ENCODE data around the gene LTB. TPM values are rescaled to one million over a fixed set of nuclear protein-coding genes. Genes with fewer than 3 reads are reported as not detected.

Gene LTB
- total RNA-seq, 4 donors from 2014 or later, result 0.57 to 1.5 TPM; not detected in 2

DNA sequence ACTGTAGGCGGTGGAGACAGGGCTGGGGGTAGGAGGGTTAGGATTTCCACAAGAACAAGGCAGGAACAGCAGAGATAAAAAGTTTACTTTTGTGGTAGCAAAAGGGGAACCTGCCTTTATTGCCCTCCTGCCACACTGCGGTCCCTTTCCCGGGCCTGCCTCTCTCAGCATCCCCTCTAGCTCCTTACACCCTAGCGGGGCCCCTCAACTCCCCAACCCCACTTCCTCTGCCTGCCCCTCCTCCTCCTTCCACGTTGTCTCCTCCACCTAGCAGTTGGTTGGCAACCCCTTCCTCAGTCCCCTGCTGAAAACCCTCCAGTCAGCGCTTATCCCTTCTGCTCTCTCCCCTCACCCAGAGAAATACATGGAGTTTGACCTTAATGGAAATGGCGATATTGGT lies 33.5 kb upstream of the LTB start:
- TF ChIP-seq, protein P1, sequence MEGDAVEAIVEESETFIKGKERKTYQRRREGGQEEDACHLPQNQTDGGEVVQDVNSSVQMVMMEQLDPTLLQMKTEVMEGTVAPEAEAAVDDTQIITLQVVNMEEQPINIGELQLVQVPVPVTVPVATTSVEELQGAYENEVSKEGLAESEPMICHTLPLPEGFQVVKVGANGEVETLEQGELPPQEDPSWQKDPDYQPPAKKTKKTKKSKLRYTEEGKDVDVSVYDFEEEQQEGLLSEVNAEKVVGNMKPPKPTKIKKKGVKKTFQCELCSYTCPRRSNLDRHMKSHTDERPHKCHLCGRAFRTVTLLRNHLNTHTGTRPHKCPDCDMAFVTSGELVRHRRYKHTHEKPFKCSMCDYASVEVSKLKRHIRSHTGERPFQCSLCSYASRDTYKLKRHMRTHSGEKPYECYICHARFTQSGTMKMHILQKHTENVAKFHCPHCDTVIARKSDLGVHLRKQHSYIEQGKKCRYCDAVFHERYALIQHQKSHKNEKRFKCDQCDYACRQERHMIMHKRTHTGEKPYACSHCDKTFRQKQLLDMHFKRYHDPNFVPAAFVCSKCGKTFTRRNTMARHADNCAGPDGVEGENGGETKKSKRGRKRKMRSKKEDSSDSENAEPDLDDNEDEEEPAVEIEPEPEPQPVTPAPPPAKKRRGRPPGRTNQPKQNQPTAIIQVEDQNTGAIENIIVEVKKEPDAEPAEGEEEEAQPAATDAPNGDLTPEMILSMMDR (IDR thresholded peaks at IDR 0.05), result no peak
- TF ChIP-seq POLR2A (IDR thresholded peaks at IDR 0.05; ENCODE audit: low read depth), result no peak
- TF ChIP-seq EP300 (IDR thresholded peaks at IDR 0.05), result no peak
- TF ChIP-seq POLR2AphosphoS5 (IDR thresholded peaks at IDR 0.05), result no peak
- peaks cover 3 to 5% (median 4%) of the 10 kb centered on the region in 4 donors for H3K4me1 ChIP-seq
- H3K27me3 ChIP-seq, result no peaks in the 10 kb centered on the region
- H3K4me3 ChIP-seq, result peak overlapping the region; percentile 9 to 40 (median 17)
- no peak for DNase-seq (ENCODE audit: extremely low spot score)
- no peaks in the 10 kb centered on the region for H3K36me3 ChIP-seq
- WGBS, result 57% methylated on average over 7 of the region's 7 CpGs
- intact Hi-C loops (cut with DNase I), result no loop called here
- H3K9me3 ChIP-seq, result no peaks in the 10 kb centered on the region
- peak overlapping the region in 2 of 4 donors; percentile 28 to 34 for H3K27ac ChIP-seq (replicated peaks in 1 of 4)

DNA sequence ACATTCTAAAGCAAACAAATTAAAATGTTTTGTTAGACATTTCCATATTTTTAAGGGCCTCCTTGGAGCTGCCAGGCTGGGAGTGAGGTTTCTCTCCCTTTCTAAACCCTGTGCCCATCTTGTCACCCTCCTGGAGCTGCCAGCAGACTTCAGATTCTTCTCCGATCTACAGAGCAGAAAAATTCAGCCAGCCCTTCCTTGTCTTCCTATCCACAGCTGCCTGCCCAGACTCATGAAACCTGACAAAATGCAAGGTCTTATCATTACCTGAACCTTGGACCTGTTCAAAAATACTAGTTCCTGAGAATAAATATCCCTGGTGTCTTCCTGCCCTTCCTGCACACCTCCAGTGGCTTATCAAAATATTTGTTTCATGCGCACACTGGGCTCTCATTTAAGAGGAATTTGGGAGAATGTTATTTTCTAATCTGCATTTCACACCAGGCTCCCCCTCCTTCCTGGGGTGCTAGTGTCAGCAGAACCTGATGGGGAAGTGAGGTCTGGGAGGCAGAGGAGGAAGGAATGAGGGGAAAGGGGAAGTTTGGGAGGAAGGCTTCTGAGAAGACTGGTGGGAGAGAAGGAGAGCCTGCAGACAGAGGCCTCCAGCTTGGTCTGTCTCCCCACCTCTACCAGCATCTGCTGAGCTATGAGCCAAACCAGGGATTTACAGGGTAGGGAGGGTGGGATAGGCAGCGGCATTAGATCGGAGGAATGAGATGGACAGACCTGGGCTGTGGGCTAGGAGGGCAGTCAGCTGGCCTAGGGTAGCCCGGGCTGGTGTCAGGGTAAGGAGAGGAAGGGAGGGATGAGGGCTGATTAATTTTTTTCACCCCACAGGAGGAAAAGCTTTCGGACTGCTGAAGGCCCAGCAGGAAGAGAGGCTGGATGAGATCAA lies 32.7 kb upstream of the LTB start, which contains the start of gene AIF1:
Gene AIF1 (plus strand): TSS at position 551 of the 895 bp plus-strand sequence. CDS start 96 bp downstream, at position 647.
- H3K4me3 ChIP-seq, result peak within 1 kb of the TSS; percentile 9 to 40 (median 17)
- TF ChIP-seq POLR2A (IDR thresholded peaks at IDR 0.05; ENCODE audit: low read depth) (no peak), EP300 (IDR thresholded peaks at IDR 0.05) (no peak)
- TF ChIP-seq, protein P1 (IDR thresholded peaks at IDR 0.05), result no peak
- DNase-seq (ENCODE audit: extremely low spot score), result no peak
- H3K27ac ChIP-seq (replicated peaks in 1 of 4), result peak within 1 kb of the TSS in 3 of 4 donors; percentile 26 to 34 (median 28)
- no peaks in the 10 kb centered on the region for H3K9me3 ChIP-seq
- H3K4me1 ChIP-seq, result peaks cover 3 to 5% (median 4%) of the 10 kb centered on the region in 4 donors
- H3K27me3 ChIP-seq, result no peaks in the 10 kb centered on the region
- intact Hi-C loops (cut with DNase I), result no loop called here
- H3K36me3 ChIP-seq, result no peaks in the 10 kb centered on the region
- whole genome bisulfite sequencing, result 48% methylated on average over 6 of the region's 6 CpGs

DNA sequence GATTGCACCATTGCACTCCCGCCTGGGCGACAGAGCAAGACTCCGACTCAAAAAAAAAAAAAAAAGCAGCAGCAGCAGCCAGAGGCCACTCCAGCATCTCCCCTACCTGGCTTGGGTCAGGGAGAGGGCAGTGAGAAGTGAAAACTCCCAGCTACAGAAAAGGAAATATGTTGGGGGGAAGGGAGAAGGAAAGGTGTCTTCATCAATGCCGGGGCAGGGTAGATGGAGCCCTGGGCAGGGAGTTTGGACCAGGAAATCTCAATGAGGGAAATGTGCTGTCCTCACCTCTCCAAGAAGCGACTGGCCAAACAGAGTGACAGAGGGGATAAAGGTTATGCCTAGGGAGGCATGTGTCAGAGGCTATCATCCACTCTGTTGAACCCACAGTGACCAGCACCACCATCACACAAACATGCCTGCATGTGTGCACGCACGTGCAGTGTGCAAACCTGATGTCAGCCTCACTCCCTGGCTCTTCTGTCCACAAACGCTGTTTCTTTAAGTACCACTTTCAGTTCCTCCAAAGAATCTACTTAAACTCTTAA lies 31.9 kb upstream of the LTB start:
- 69% methylated on average over 8 of the region's 8 CpGs for WGBS
- no peaks in the 10 kb centered on the region for H3K9me3 ChIP-seq
- no peak overlapping the region for H3K4me3 ChIP-seq
- TF ChIP-seq, protein P1 (IDR thresholded peaks at IDR 0.05), result no peak
- TF ChIP-seq POLR2A (IDR thresholded peaks at IDR 0.05; ENCODE audit: low read depth) (no peak), POLR2AphosphoS5 (IDR thresholded peaks at IDR 0.05) (no peak), EP300 (IDR thresholded peaks at IDR 0.05) (no peak)
- no peak for DNase-seq (ENCODE audit: extremely low spot score)
- H3K4me1 ChIP-seq, result peaks cover 0 to 1% (median under 1%) of the 10 kb centered on the region in 4 donors
- H3K36me3 ChIP-seq, result no peaks in the 10 kb centered on the region
- no peaks in the 10 kb centered on the region for H3K27me3 ChIP-seq
- H3K27ac ChIP-seq (replicated peaks in 1 of 4), result no peak overlapping the region
- intact Hi-C loops (cut with DNase I), result no loop called here

DNA sequence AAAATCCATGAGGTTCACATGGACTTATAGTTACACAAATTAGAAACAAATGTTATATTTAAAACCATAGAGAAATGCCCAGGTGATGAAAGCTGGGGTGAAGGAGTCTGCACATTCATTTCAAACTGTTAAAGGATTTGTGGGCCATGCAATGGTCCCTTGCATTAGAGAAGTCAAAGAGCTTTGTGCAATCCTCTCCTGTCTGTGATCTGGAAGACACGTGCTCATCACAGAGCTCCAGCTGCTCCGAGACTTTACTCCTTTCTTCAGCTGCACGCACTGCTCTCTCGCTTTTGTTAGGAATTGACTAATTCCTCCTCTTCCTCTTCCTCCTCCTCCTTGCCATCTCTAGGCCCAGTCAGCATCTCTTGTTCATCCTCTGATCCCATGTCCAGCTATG lies 28.7 kb upstream of the LTB start:
- H3K4me1 ChIP-seq, result no peaks in the 10 kb centered on the region
- H3K27ac ChIP-seq (replicated peaks in 1 of 4), result no peak overlapping the region
- no peaks in the 10 kb centered on the region for H3K9me3 ChIP-seq
- DNase-seq (ENCODE audit: extremely low spot score), result no peak
- TF ChIP-seq EP300 (IDR thresholded peaks at IDR 0.05) (no peak), POLR2A (IDR thresholded peaks at IDR 0.05; ENCODE audit: low read depth) (no peak), POLR2AphosphoS5 (IDR thresholded peaks at IDR 0.05) (no peak)
- TF ChIP-seq, protein P1 (IDR thresholded peaks at IDR 0.05), result no peak
- intact Hi-C loops (cut with DNase I), result no loop called here
- no peaks in the 10 kb centered on the region for H3K27me3 ChIP-seq
- no peaks in the 10 kb centered on the region for H3K36me3 ChIP-seq
- WGBS, result 67% methylated on average over 4 of the region's 4 CpGs
- no peak overlapping the region for H3K4me3 ChIP-seq

All from esophagus muscularis mucosa (tissue), 4 donors.